ENCODE measurements around the gene TP53I11. TPM values are rescaled to one million over a fixed set of nuclear protein-coding genes. Genes with fewer than 3 reads are reported as not detected.

Gene TP53I11
- total RNA-seq, result 19.8 and 58.9 TPM in 2 replicates

GRCh38 chr11:44950625-44951476 lies at the start of gene TP53I11:
Gene TP53I11 (minus strand): TSS chr11:44950883. CDS start chr11:44938335, 12,548 bp downstream.
- DNase-seq (ENCODE audit: low read depth), result no peak
- H3K36me3 ChIP-seq (ENCODE audit: control insufficient read depth, insufficient read depth, low read length), result no peaks in the 10 kb centered on the region
- TF ChIP-seq, protein P1, sequence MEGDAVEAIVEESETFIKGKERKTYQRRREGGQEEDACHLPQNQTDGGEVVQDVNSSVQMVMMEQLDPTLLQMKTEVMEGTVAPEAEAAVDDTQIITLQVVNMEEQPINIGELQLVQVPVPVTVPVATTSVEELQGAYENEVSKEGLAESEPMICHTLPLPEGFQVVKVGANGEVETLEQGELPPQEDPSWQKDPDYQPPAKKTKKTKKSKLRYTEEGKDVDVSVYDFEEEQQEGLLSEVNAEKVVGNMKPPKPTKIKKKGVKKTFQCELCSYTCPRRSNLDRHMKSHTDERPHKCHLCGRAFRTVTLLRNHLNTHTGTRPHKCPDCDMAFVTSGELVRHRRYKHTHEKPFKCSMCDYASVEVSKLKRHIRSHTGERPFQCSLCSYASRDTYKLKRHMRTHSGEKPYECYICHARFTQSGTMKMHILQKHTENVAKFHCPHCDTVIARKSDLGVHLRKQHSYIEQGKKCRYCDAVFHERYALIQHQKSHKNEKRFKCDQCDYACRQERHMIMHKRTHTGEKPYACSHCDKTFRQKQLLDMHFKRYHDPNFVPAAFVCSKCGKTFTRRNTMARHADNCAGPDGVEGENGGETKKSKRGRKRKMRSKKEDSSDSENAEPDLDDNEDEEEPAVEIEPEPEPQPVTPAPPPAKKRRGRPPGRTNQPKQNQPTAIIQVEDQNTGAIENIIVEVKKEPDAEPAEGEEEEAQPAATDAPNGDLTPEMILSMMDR (IDR thresholded peaks at IDR 0.05; ENCODE audit: insufficient read depth, low read length, poor library complexity, severe bottlenecking), result peak; percentile 12
- H3K4me3 ChIP-seq (ENCODE audit: low read depth, low read length), result peak within 1 kb of the TSS; percentile 85
- no peaks in the 10 kb centered on the region for H3K27me3 ChIP-seq (ENCODE audit: control insufficient read depth, insufficient read depth, low read length)

- TF ChIP-seq, protein P1 (IDR thresholded peaks at IDR 0.05; ENCODE audit: insufficient read depth, low read length, poor library complexity, severe bottlenecking), result no peak
Observed at GRCh38 chr11:44999068-44999467, 48.4 kb upstream of the TP53I11 start.

DNA sequence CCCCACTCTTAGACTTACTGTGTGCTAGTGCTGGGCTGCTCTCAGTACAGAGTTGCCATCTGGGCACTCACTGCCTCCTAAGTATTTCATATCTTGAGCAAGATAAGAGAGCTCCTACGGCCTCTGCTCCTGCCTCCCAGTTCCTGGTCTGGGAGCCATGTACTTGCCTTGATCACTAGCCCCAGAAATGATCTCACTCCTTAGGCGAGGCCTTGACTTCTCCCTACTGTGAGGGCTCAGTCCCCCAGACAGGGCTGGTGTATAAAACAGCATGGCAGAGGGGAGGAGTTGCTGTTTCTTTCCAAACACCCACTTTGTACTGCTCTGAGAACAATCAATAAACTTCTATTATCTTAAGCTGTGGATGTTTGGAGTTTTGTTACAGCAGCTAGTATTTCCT lies 47.4 kb upstream of the TP53I11 start:
- no peak overlapping the region for H3K4me3 ChIP-seq (ENCODE audit: low read depth, low read length)
- no peak for DNase-seq (ENCODE audit: low read depth)
- peaks cover 9% of the 10 kb centered on the region for H3K27me3 ChIP-seq (ENCODE audit: control insufficient read depth, insufficient read depth, low read length)
- TF ChIP-seq, protein P1 (IDR thresholded peaks at IDR 0.05; ENCODE audit: insufficient read depth, low read length, poor library complexity, severe bottlenecking), result no peak
- no peaks in the 10 kb centered on the region for H3K36me3 ChIP-seq (ENCODE audit: control insufficient read depth, insufficient read depth, low read length)

More at GRCh38 chr11:44999068-44999467, 48.4 kb upstream of the TP53I11 start:
- peaks cover 8% of the 10 kb centered on the region for H3K27me3 ChIP-seq (ENCODE audit: control insufficient read depth, insufficient read depth, low read length)
- H3K4me3 ChIP-seq (ENCODE audit: low read depth, low read length), result no peak overlapping the region
- DNase-seq (ENCODE audit: low read depth), result no peak
- no peaks in the 10 kb centered on the region for H3K36me3 ChIP-seq (ENCODE audit: control insufficient read depth, insufficient read depth, low read length)

DNA sequence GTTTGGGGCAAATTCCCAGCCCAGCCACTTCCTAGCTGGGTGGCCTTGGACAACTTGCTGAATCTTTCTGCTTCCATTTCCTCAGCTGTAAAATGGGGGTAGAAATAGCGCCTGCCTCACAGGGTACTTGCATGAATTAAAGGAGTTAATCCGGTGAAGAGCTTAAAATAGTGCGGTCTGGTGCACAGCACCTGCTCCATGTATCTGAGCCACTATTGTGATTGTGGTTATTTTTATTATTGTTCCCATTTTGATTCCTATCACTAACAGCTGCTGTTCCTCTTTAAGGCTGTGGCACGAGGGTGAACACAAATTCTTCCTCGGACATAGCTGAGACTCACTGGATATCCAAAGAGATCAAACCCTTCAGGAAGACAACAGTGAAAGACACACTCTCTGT lies 46.9 kb upstream of the TP53I11 start:
- DNase-seq (ENCODE audit: low read depth), result no peak
- no peak overlapping the region for H3K4me3 ChIP-seq (ENCODE audit: low read depth, low read length)
- H3K36me3 ChIP-seq (ENCODE audit: control insufficient read depth, insufficient read depth, low read length), result no peaks in the 10 kb centered on the region
- TF ChIP-seq, protein P1 (IDR thresholded peaks at IDR 0.05; ENCODE audit: insufficient read depth, low read length, poor library complexity, severe bottlenecking), result no peak
- peaks cover 10% of the 10 kb centered on the region for H3K27me3 ChIP-seq (ENCODE audit: control insufficient read depth, insufficient read depth, low read length)

- H3K4me3 ChIP-seq (ENCODE audit: low read depth, low read length), result no peak overlapping the region
- no peak for DNase-seq (ENCODE audit: low read depth)
- no peaks in the 10 kb centered on the region for H3K36me3 ChIP-seq (ENCODE audit: control insufficient read depth, insufficient read depth, low read length)
- peaks cover 15% of the 10 kb centered on the region for H3K27me3 ChIP-seq (ENCODE audit: control insufficient read depth, insufficient read depth, low read length)
- TF ChIP-seq, protein P1 (IDR thresholded peaks at IDR 0.05; ENCODE audit: insufficient read depth, low read length, poor library complexity, severe bottlenecking), result no peak
Observed at GRCh38 chr11:44994753-44995152, 44.1 kb upstream of the TP53I11 start.

Data from kidney epithelial cell (primary cell).